ENCODE data around the gene CDKN2D.

Gene CDKN2D

GRCh38 chr19:10565028-10565566 is 3.7 kb downstream of the CDKN2D start:
- TF ChIP-seq EZH2phosphoT487 (conservative IDR thresholded peaks at IDR 0.05; ENCODE audit: low read length) = no peak
- TF ChIP-seq CTCF (IDR thresholded peaks at IDR 0.05; ENCODE audit: insufficient read depth, low read length, poor library complexity, severe bottlenecking) = peak; percentile 37
- H3K9ac ChIP-seq (ENCODE audit: low read length) = peak overlapping the region; percentile 90
- no peaks in the 10 kb centered on the region for H3K27me3 ChIP-seq (ENCODE audit: low read length)
- H3K9me2 ChIP-seq (replicated peaks; ENCODE audit: insufficient read depth, low read length) = no peaks in the 10 kb centered on the region
- peak overlapping the region; percentile 89 for H3K4me2 ChIP-seq (ENCODE audit: low read depth, low read length, poor library complexity, severe bottlenecking)
- no peaks in the 10 kb centered on the region for H3K36me3 ChIP-seq (ENCODE audit: low read length)
- peaks cover 14% of the 10 kb centered on the region for H3K79me2 ChIP-seq (ENCODE audit: insufficient read depth, low read length)
- peaks cover 19% of the 10 kb centered on the region for H3F3A ChIP-seq (ENCODE audit: insufficient read depth)
- H3K9me3 ChIP-seq (ENCODE audit: insufficient read depth, low read length) = no peaks in the 10 kb centered on the region
- no peaks in the 10 kb centered on the region for H4K20me1 ChIP-seq (ENCODE audit: low read depth, low read length)
- peak overlapping the region; percentile 75 for H3K27ac ChIP-seq (ENCODE audit: low read depth, low read length)
- H2AFZ ChIP-seq (ENCODE audit: low read depth, low read length, severe bottlenecking) = peak overlapping the region; percentile 28
- peak overlapping the region; percentile 72 for H3K4me3 ChIP-seq (ENCODE audit: insufficient read depth, low read length, poor library complexity, severe bottlenecking)

- H3K4me3 ChIP-seq (ENCODE audit: insufficient read depth, low read length, poor library complexity, severe bottlenecking) = no peak overlapping the region
- peaks cover 14% of the 10 kb centered on the region for H3F3A ChIP-seq (ENCODE audit: insufficient read depth)
- H4K20me1 ChIP-seq (ENCODE audit: low read depth, low read length) = no peaks in the 10 kb centered on the region
- peaks cover 14% of the 10 kb centered on the region for H3K79me2 ChIP-seq (ENCODE audit: insufficient read depth, low read length)
- no peaks in the 10 kb centered on the region for H3K9me3 ChIP-seq (ENCODE audit: insufficient read depth, low read length)
- no peak overlapping the region for H3K27ac ChIP-seq (ENCODE audit: low read depth, low read length)
- TF ChIP-seq CTCF (IDR thresholded peaks at IDR 0.05; ENCODE audit: insufficient read depth, low read length, poor library complexity, severe bottlenecking) (no peak), EZH2phosphoT487 (conservative IDR thresholded peaks at IDR 0.05; ENCODE audit: low read length) (no peak)
- no peak overlapping the region for H3K9ac ChIP-seq (ENCODE audit: low read length)
- no peaks in the 10 kb centered on the region for H3K27me3 ChIP-seq (ENCODE audit: low read length)
- no peak overlapping the region for H2AFZ ChIP-seq (ENCODE audit: low read depth, low read length, severe bottlenecking)
- no peaks in the 10 kb centered on the region for H3K36me3 ChIP-seq (ENCODE audit: low read length)
- no peaks in the 10 kb centered on the region for H3K9me2 ChIP-seq (replicated peaks; ENCODE audit: insufficient read depth, low read length)
- no peak overlapping the region for H3K4me2 ChIP-seq (ENCODE audit: low read depth, low read length, poor library complexity, severe bottlenecking)
Measured at GRCh38 chr19:10562609-10563008, 6.2 kb downstream of the CDKN2D start.

- Histone ChIP-seq H3K9me3 (ENCODE audit: insufficient read depth, low read length) (no peaks in the 10 kb centered on the region), H3K9me2 (replicated peaks; ENCODE audit: insufficient read depth, low read length) (no peaks in the 10 kb centered on the region), H3K36me3 (ENCODE audit: low read length) (no peaks in the 10 kb centered on the region), H3K79me2 (ENCODE audit: insufficient read depth, low read length) (peaks cover 10% of the 10 kb centered on the region), H3K27ac (ENCODE audit: low read depth, low read length) (no peak overlapping the region), H2AFZ (ENCODE audit: low read depth, low read length, severe bottlenecking) (no peak overlapping the region), H3K27me3 (ENCODE audit: low read length) (no peaks in the 10 kb centered on the region), H3K4me2 (ENCODE audit: low read depth, low read length, poor library complexity, severe bottlenecking) (no peak overlapping the region), H3K4me3 (ENCODE audit: insufficient read depth, low read length, poor library complexity, severe bottlenecking) (no peak overlapping the region), H3K9ac (ENCODE audit: low read length) (no peak overlapping the region), H4K20me1 (ENCODE audit: low read depth, low read length) (no peaks in the 10 kb centered on the region), H3F3A (ENCODE audit: insufficient read depth) (peaks cover 9% of the 10 kb centered on the region; the same call in 1 of the 2 replicates)
- TF ChIP-seq EZH2phosphoT487 (conservative IDR thresholded peaks at IDR 0.05; ENCODE audit: low read length) = no peak
- no peak for TF ChIP-seq CTCF (IDR thresholded peaks at IDR 0.05; ENCODE audit: insufficient read depth, low read length, poor library complexity, severe bottlenecking)
Measured at GRCh38 chr19:10560154-10560553, 8.6 kb downstream of the CDKN2D start.
